IMR-90 (cell line): Measurements from ENCODE around the gene HNRNPL. TPM values are rescaled to one million over a fixed set of nuclear protein-coding genes. Genes with fewer than 3 reads are reported as not detected.

Source experiments
- ATAC-seq: fragments of 200-7000 bp; cut with Tn5 transposase; 2 replicates; pipeline ENCODE4 v1.9.1; 2020; ENCODE audit warnings: low read depth, mild to moderate bottlenecking, moderate library complexity
- BruUV-seq: library from RNA; stranded (reverse); fragments of 400-500 nt; replicated peaks from 2 replicates; lab custom pipeline; 2021; lab: Mats Ljungman, UMichigan
- CTCF ChIA-PET: fragments of 300-600 bp; formaldehyde crosslinking; extraction: SDS; loops from one replicate; lab custom pipeline; 2021; ENCODE audit warnings: antibody characterized with exemption; lab: Yijun Ruan, JAX
- POLR2A ChIA-PET: fragments of 300-600 bp; sonication (Branson Sonifier 250); formaldehyde crosslinking; loops from one replicate; lab custom pipeline; 2022; ENCODE audit warnings: antibody characterized with exemption; ENCODE audit not compliant: unreplicated experiment; lab: Charles Lee
- DNase-seq: peaks from one replicate; pipeline ENCODE4 v3.0.0; 2013
- H2AFZ ChIP-seq: replicated peaks from 2 replicates; pipeline ENCODE3; 2013; ENCODE audit warnings: low read length, mild to moderate bottlenecking; ENCODE audit not compliant: poor library complexity
- H2AK5ac ChIP-seq: 2 replicates; pipeline ENCODE4 v1.6.1; 2013; ENCODE audit warnings: low read depth, low read length, inconsistent platforms
- H2AK9ac ChIP-seq: replicated peaks from 2 replicates; pipeline ENCODE3; 2013; ENCODE audit warnings: mild to moderate bottlenecking, low read depth, low read length, moderate library complexity; ENCODE audit not compliant: poor library complexity
- H2BK120ac ChIP-seq: 2 replicates; pipeline ENCODE4 v1.6.1; 2013; ENCODE audit warnings: low read depth, low read length, inconsistent platforms
- H2BK15ac ChIP-seq: 3 replicates; pipeline ENCODE4 v1.6.1; 2013; ENCODE audit warnings: low read depth, low read length, inconsistent platforms
- H2BK20ac ChIP-seq: 2 replicates; pipeline ENCODE4 v1.6.1; 2013; ENCODE audit warnings: low read depth, mild to moderate bottlenecking, inconsistent platforms, low read length, moderate library complexity
- H2BK5ac ChIP-seq: 2 replicates; pipeline ENCODE4 v1.6.1; 2013; ENCODE audit warnings: mild to moderate bottlenecking, low read depth, low read length, inconsistent platforms; ENCODE audit not compliant: poor library complexity, severe bottlenecking
- H3K14ac ChIP-seq: replicated peaks from 2 replicates; pipeline ENCODE4 v1.6.1; 2013; ENCODE audit warnings: low read depth, low read length, inconsistent platforms
- H3K18ac ChIP-seq: 2 replicates; pipeline ENCODE4 v1.6.1; 2013; ENCODE audit warnings: low read depth, low read length, control low read depth
- H3K23ac ChIP-seq: 2 replicates; pipeline ENCODE4 v1.6.1; 2013; ENCODE audit warnings: low read depth, low read length, inconsistent platforms
- H3K27ac ChIP-seq: 2 replicates; pipeline ENCODE4 v1.5.1; 2013; ENCODE audit warnings: mild to moderate bottlenecking, control low read depth, low read length; ENCODE audit not compliant: insufficient read depth
- H3K27me3 ChIP-seq: 2 replicates; pipeline ENCODE4 v1.6.1; 2013; ENCODE audit warnings: low read length; ENCODE audit not compliant: control insufficient read depth, insufficient read depth
- H3K36me3 ChIP-seq: 2 replicates; pipeline ENCODE4 v1.6.1; 2013; ENCODE audit warnings: low read length, mixed read lengths; ENCODE audit not compliant: control insufficient read depth, insufficient read depth
- H3K4ac ChIP-seq: 2 replicates; pipeline ENCODE4 v1.6.1; 2013; ENCODE audit warnings: low read depth, low read length, inconsistent platforms
- H3K4me1 ChIP-seq: 2 replicates; pipeline ENCODE4 v1.6.1; 2013; ENCODE audit warnings: low read length, mixed read lengths; ENCODE audit not compliant: control insufficient read depth, insufficient read depth
- H3K4me2 ChIP-seq: 2 replicates; pipeline ENCODE4 v1.6.1; 2013; ENCODE audit warnings: low read depth, mild to moderate bottlenecking, control low read depth, low read length, moderate library complexity
- H3K4me3 ChIP-seq: 2 replicates; pipeline ENCODE4 v1.5.1; 2013; ENCODE audit warnings: low read depth, mild to moderate bottlenecking, control low read depth, low read length, moderate library complexity; ENCODE audit not compliant: insufficient read depth
- H3K56ac ChIP-seq: 2 replicates; pipeline ENCODE4 v1.6.1; 2013; ENCODE audit warnings: low read length, inconsistent platforms; ENCODE audit not compliant: insufficient read depth; ENCODE audit errors: extremely low read depth
- H3K79me1 ChIP-seq, 2 experiments: 2 replicates each; pipeline ENCODE4 v1.6.1; 2013; ENCODE audit warnings: low read length in 2 of 2, inconsistent platforms in 1 of 2, low read depth in 1 of 2
- H3K9ac ChIP-seq: 2 replicates; pipeline ENCODE4 v1.6.1; 2013; ENCODE audit warnings: low read depth, low read length, control low read depth
- H3K9me1 ChIP-seq: 2 replicates; pipeline ENCODE4 v1.6.1; 2013; ENCODE audit warnings: low read length, inconsistent platforms; ENCODE audit not compliant: insufficient read depth
- H3K9me3 ChIP-seq: 2 replicates; pipeline ENCODE4 v1.6.1; 2013; ENCODE audit warnings: low read length; ENCODE audit not compliant: control insufficient read depth, insufficient read depth
- H4K20me1 ChIP-seq: 2 replicates; pipeline ENCODE4 v1.6.1; 2013; ENCODE audit warnings: low read length, inconsistent platforms; ENCODE audit not compliant: insufficient read depth
- H4K5ac ChIP-seq: 2 replicates; pipeline ENCODE4 v1.6.1; 2013; ENCODE audit warnings: mild to moderate bottlenecking, low read depth, low read length, control low read depth
- H4K8ac ChIP-seq, 2 experiments: 2 replicates each; pipeline ENCODE4 v1.6.1; 2013; ENCODE audit warnings: low read depth in 2 of 2, low read length in 2 of 2, control low read depth in 1 of 2, inconsistent platforms in 1 of 2
- H4K91ac ChIP-seq: 2 replicates; pipeline ENCODE4 v1.6.1; 2013; ENCODE audit warnings: low read depth, low read length, inconsistent platforms; ENCODE audit not compliant: insufficient read depth
- CHD1 ChIP-seq: IDR thresholded peaks from 2 replicates; pipeline ENCODE4 v1.6.1; 2012; ENCODE audit warnings: low read depth, low read length, improper control_type of control experiment
- ELK1 ChIP-seq: fragments of 150-350 bp; IDR thresholded peaks from 2 replicates; pipeline ENCODE4 v1.6.1; 2016; ENCODE audit warnings: low read depth, mild to moderate bottlenecking, low read length, moderate library complexity, borderline replicate concordance
- MAFK ChIP-seq: IDR thresholded peaks from 2 replicates; pipeline ENCODE4 v1.6.1; 2012; ENCODE audit warnings: low read depth, low read length, improper control_type of control experiment
- MAZ ChIP-seq: IDR thresholded peaks from 2 replicates; pipeline ENCODE4 v1.6.1; 2012; ENCODE audit warnings: low read depth, mild to moderate bottlenecking, low read length, improper control_type of control experiment, moderate library complexity, borderline replicate concordance
- RAD21 ChIP-seq: IDR thresholded peaks from 2 replicates; pipeline ENCODE4 v1.6.1; 2012; ENCODE audit warnings: low read length, improper control_type of control experiment
- RCOR1 ChIP-seq: IDR thresholded peaks from 2 replicates; pipeline ENCODE4 v1.6.1; 2012; ENCODE audit warnings: mild to moderate bottlenecking, low read length, improper control_type of control experiment; ENCODE audit not compliant: insufficient replicate concordance
- USF2 ChIP-seq: fragments of 150-350 bp; IDR thresholded peaks from 2 replicates; pipeline ENCODE4 v1.6.1; 2017; ENCODE audit warnings: mild to moderate bottlenecking, antibody characterized with exemption, low read length, low read depth
- WGBS, 2 experiments: methylation state at CpG; one replicate each; pipeline versions ENCODE4 v1.1.5 to v1.1.7; 2013; ENCODE audit warnings: missing lambda C conversion rate in 2 of 2; ENCODE audit not compliant: insufficient read length in 1 of 2; ENCODE audit errors: extremely low coverage in 2 of 2; 5-methylcytosine and 5-hydroxymethylcytosine counted together
- dilution Hi-C: fragments of 300-500 bp; cut with HindIII; formaldehyde crosslinking; loops from one replicate; pipeline ENCODE4 v1.14.3; 2018; ENCODE audit warnings: low sequenced_read_pairs; ENCODE audit not compliant: unreplicated experiment
- in situ Hi-C: fragments of 300-500 bp; cut with MboI; formaldehyde crosslinking; loops from 3 replicates; pipeline ENCODE4 v1.14.3; 2019; ENCODE audit warnings: low sequenced_read_pairs, inconsistent platforms, mixed read lengths
- intact Hi-C: fragments of 100-400 bp; cut with micrococcal nuclease; formaldehyde crosslinking; loops from 2 replicates; pipeline ENCODE4 v1.10.0; 2022
- polyA plus RNA-seq, 3 experiments: library from polyadenylated mRNA; depleted of rRNA; stranded (reverse); fragments of >200 nt; gene quantifications; 2 replicates each; pipeline ENCODE4 v1.2.3, GENCODE V29; 2012; ENCODE audit warnings: low replicate concordance in 1 of 3
- total RNA-seq: library from RNA; depleted of rRNA; stranded (reverse); fragments of >200 nt; gene quantifications from 2 replicates; pipeline ENCODE4 v1.2.3, GENCODE V29; 2012

HNRNPL gene
- total and polyA plus RNA-seq, 2 of the 4 experiments (the other 2 are of a cell fraction) = 277 to 429 TPM

GRCh38 chr19:38891771-38892170 is 42.0 kb upstream of the HNRNPL start:
- no peak overlapping the region for H2AK5ac ChIP-seq
- H4K5ac ChIP-seq = no peak overlapping the region
- H2BK15ac ChIP-seq = no peak overlapping the region
- TF ChIP-seq USF2 (no peak), ELK1 (no peak), MAFK (no peak), RAD21 (no peak), CHD1 (no peak), RCOR1 (no peak), MAZ (no peak)
- no peak overlapping the region for H3K23ac ChIP-seq
- ChIA-PET POLR2A (no interaction called here), CTCF (no interaction called here)
- ATAC-seq = no peak
- H2BK5ac ChIP-seq = no peak overlapping the region
- H3K18ac ChIP-seq = no peak overlapping the region
- WGBS, 2 experiments = 96% methylated on average over 4 of the region's 6 CpGs; no CpG with 5 or more reads in 1 of the 2 experiments
- DNase-seq = no peak
- no peak overlapping the region for H3K27ac ChIP-seq
- H3K4me3 ChIP-seq = no peak overlapping the region
- H3K9ac ChIP-seq = no peak overlapping the region
- H3K9me1 ChIP-seq = 0 out of 2 replicates have a peak, but pooled peaks cover 2% of the 10 kb centered on the region
- no peaks in the 10 kb centered on the region for H3K4me1 ChIP-seq
- no peak overlapping the region for H2BK120ac ChIP-seq
- no TSS peak for BruUV-seq
- dilution Hi-C loops = no loop called here
- intact Hi-C loops = no loop called here
- no peak overlapping the region for H2AK9ac ChIP-seq
- H3K36me3 ChIP-seq = peaks cover 21% of the 10 kb centered on the region
- H3K4me2 ChIP-seq = no peak overlapping the region
- no peak overlapping the region for H3K14ac ChIP-seq
- H4K91ac ChIP-seq = no peak overlapping the region
- peaks cover 0 to under 1% of the 10 kb centered on the region in 2 experiments; a peak in 1 of 4 replicates for H3K79me1 ChIP-seq
- H3K27me3 ChIP-seq = no peaks in the 10 kb centered on the region
- no peaks in the 10 kb centered on the region for H3K9me3 ChIP-seq
- H2AFZ ChIP-seq = no peak overlapping the region
- H4K8ac ChIP-seq = no peak overlapping the region
- in situ Hi-C loops = no loop called here
- peaks cover 3% of the 10 kb centered on the region; the same call in 1 of the 2 replicates for H4K20me1 ChIP-seq
- H3K56ac ChIP-seq = no peak overlapping the region
- no peak overlapping the region for H2BK20ac ChIP-seq
- H3K4ac ChIP-seq = no peak overlapping the region
